OCI-LY3 (cell line): Measurements from ENCODE around the gene KANK4.

ENCODE experiments used
- H2AFZ ChIP-seq: fragments of 200-600, 300-600 bp; shearing (Covaris generic); 2 replicates; pipeline ENCODE4 v1.6.0; 2014; ENCODE audit warnings: antibody characterized with exemption, low read depth, low read length
- H3K27ac ChIP-seq: fragments of 200-600, 300-600 bp; sonication (generic); 2 replicates; pipeline ENCODE4 v1.5.1; 2014; ENCODE audit warnings: mild to moderate bottlenecking, low read length, moderate library complexity, mixed read lengths
- H3K27me3 ChIP-seq: fragments of 200-600, 300-600 bp; sonication (generic); 2 replicates; pipeline ENCODE4 v1.6.1; 2014; ENCODE audit warnings: low read depth, low read length, mixed read lengths
- H3K36me3 ChIP-seq: fragments of 200-600, 300-600 bp; sonication (generic); replicated peaks from 2 replicates; pipeline ENCODE3; 2014; ENCODE audit warnings: low read depth, low read length, mixed read lengths
- H3K4me1 ChIP-seq: fragments of 300-600, 200-600 bp; sonication (generic); 2 replicates; pipeline ENCODE4 v1.6.1; 2014; ENCODE audit warnings: low read length, mixed read lengths
- H3K4me2 ChIP-seq: fragments of 200-600, 300-600 bp; sonication (generic); 2 replicates; pipeline ENCODE4 v1.6.1; 2014; ENCODE audit warnings: low read length, mixed read lengths
- H3K4me3 ChIP-seq: fragments of 300-600, 200-600 bp; sonication (generic); 2 replicates; pipeline ENCODE4 v1.5.1; 2014; ENCODE audit warnings: antibody characterized with exemption, mild to moderate bottlenecking, low read length, moderate library complexity
- H3K79me2 ChIP-seq: fragments of 300-600, 200-600 bp; shearing (Covaris generic); 2 replicates; pipeline ENCODE4 v1.6.1; 2014; ENCODE audit warnings: mild to moderate bottlenecking, low read length, mixed read lengths
- H3K9ac ChIP-seq: fragments of 300-600, 200-600 bp; shearing (Covaris generic); 2 replicates; pipeline ENCODE4 v1.6.0; 2014; ENCODE audit warnings: mild to moderate bottlenecking, low read length, moderate library complexity
- H3K9me3 ChIP-seq: fragments of 200-600, 300-600 bp; shearing (Covaris generic); 2 replicates; pipeline ENCODE4 v1.6.1; 2014; ENCODE audit warnings: low read length, mixed read lengths; ENCODE audit not compliant: insufficient read depth
- H4K20me1 ChIP-seq: fragments of 200-600, 300-600 bp; sonication (generic); 2 replicates; pipeline ENCODE4 v1.6.1; 2016; ENCODE audit warnings: low read length, mixed read lengths; ENCODE audit not compliant: insufficient read depth
- EZH2phosphoT487 ChIP-seq: fragments of 200-600 bp; shearing (Covaris generic); IDR thresholded peaks from 2 replicates; pipeline ENCODE4 v1.6.1; 2018; ENCODE audit warnings: antibody characterized with exemption, mixed run types, low read depth
- TF ChIP-seq, protein P1 (sequence below): fragments of 200-600, 300-600 bp; sonication (generic); IDR thresholded peaks from 2 replicates; pipeline ENCODE4 v1.5.1; 2014; ENCODE audit warnings: antibody characterized with exemption, low read length, low read depth

Gene KANK4

DNA sequence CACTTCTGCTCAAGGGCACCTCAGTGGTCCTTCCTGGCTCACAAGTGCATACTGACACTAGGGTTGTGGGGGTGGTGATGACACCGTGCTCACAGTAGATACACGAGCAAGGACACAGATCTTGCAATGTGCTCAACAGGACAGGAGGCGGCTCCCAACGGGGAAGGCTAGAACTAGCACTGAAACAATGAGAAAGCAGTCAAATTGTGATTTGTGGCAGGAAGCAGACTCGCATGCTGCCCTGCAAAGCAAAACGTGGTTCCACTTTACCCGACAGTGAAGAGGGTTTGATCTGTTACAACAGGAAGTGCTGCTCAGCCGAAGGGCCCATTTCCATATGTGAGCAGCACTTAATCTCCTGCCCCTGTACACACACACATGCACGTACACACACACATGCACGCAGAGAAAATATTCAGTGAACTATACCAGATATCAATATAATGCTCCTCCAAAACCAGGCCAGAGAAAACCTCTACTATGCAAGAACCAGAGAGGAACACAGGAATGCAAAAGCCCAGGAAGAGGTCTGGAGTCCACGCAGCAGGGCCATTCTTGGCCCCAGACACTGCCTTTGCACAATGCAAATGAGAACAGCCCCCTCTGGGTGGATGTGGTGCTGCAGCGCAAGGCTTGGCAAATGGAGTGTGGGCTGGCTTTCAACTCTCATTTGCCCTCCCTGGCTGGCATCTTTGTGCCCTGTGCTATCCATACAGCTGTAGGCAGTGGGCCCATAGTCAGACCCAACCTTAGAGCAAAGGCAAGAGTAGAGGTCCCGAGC lies 47.1 kb downstream of the KANK4 start:
- TF ChIP-seq EZH2phosphoT487 = no peak
- TF ChIP-seq, protein P1, sequence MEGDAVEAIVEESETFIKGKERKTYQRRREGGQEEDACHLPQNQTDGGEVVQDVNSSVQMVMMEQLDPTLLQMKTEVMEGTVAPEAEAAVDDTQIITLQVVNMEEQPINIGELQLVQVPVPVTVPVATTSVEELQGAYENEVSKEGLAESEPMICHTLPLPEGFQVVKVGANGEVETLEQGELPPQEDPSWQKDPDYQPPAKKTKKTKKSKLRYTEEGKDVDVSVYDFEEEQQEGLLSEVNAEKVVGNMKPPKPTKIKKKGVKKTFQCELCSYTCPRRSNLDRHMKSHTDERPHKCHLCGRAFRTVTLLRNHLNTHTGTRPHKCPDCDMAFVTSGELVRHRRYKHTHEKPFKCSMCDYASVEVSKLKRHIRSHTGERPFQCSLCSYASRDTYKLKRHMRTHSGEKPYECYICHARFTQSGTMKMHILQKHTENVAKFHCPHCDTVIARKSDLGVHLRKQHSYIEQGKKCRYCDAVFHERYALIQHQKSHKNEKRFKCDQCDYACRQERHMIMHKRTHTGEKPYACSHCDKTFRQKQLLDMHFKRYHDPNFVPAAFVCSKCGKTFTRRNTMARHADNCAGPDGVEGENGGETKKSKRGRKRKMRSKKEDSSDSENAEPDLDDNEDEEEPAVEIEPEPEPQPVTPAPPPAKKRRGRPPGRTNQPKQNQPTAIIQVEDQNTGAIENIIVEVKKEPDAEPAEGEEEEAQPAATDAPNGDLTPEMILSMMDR = no peak
- no peaks in the 10 kb centered on the region for H4K20me1 ChIP-seq
- no peaks in the 10 kb centered on the region for H3K79me2 ChIP-seq
- no peak overlapping the region for H3K27ac ChIP-seq
- H2AFZ ChIP-seq = no peak overlapping the region
- H3K9ac ChIP-seq = no peak overlapping the region
- no peak overlapping the region for H3K4me3 ChIP-seq
- no peak overlapping the region for H3K4me2 ChIP-seq
- H3K9me3 ChIP-seq = no peaks in the 10 kb centered on the region
- H3K4me1 ChIP-seq = no peaks in the 10 kb centered on the region
- H3K36me3 ChIP-seq = no peaks in the 10 kb centered on the region
- H3K27me3 ChIP-seq = no peaks in the 10 kb centered on the region

DNA sequence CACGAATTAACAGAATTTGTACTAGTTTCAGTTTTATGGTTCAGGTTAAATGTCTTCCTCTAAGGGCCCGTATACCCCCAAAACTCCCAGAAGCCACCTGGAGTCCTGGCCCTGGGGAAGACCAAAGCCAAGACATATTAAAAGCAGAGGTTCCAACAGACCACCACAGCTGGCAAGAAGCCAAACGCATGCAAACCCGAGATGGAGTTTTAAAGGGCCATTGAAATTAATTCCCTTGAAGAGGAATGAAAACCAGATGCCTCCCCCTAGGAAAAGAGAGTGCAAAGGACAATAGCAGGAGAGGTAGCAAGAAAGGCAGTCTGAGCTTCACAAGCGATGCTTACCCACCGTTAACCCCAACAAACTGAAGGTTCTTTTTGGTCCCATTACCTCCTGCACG lies 48.1 kb downstream of the KANK4 start:
- Histone ChIP-seq H3K4me1 (no peaks in the 10 kb centered on the region), H4K20me1 (no peaks in the 10 kb centered on the region), H3K27ac (no peak overlapping the region), H3K27me3 (no peaks in the 10 kb centered on the region), H3K4me3 (no peak overlapping the region), H3K9ac (no peak overlapping the region), H3K9me3 (no peaks in the 10 kb centered on the region), H2AFZ (no peak overlapping the region), H3K4me2 (no peak overlapping the region), H3K79me2 (no peaks in the 10 kb centered on the region), H3K36me3 (no peaks in the 10 kb centered on the region)
- TF ChIP-seq EZH2phosphoT487 = no peak
- TF ChIP-seq, protein P1 = no peak

DNA sequence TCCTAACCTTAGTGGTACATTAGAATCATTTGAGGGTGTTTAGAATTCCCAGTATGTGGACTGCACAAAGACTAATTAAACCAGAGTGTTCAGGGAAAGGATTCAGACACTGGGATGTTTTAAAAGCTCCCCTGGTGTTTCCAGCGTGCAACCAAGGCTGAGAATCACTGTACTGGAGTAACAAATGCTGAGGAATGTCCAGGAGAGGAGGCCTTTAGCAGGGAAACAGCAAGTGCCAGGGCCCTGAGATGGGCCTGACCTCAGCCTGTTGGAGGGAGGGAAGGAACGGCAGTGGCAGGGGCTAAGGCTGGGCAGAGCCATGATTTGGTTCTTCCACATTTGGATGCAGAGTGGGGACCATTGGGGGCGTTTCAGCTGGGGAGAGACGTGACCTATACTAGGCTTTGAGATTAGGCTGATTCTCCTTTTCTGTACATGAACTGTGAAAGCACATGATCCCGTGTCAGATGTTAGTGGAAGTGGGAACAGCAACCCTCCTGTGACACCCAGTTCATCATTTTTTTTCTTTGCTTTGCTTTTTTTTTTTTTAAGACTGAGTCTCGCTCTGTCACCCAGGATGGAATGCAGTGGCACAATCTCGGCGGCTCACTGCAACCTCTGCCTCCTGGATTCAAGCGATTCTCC lies 49.3 kb downstream of the KANK4 start:
- Histone ChIP-seq H3K4me2 (no peak overlapping the region), H2AFZ (no peak overlapping the region), H3K9ac (no peak overlapping the region), H3K79me2 (no peaks in the 10 kb centered on the region), H3K36me3 (no peaks in the 10 kb centered on the region), H3K27me3 (no peaks in the 10 kb centered on the region), H3K27ac (no peak overlapping the region), H3K4me1 (no peaks in the 10 kb centered on the region), H4K20me1 (no peaks in the 10 kb centered on the region), H3K4me3 (no peak overlapping the region), H3K9me3 (no peaks in the 10 kb centered on the region)
- TF ChIP-seq, protein P1 = no peak
- TF ChIP-seq EZH2phosphoT487 = no peak

DNA sequence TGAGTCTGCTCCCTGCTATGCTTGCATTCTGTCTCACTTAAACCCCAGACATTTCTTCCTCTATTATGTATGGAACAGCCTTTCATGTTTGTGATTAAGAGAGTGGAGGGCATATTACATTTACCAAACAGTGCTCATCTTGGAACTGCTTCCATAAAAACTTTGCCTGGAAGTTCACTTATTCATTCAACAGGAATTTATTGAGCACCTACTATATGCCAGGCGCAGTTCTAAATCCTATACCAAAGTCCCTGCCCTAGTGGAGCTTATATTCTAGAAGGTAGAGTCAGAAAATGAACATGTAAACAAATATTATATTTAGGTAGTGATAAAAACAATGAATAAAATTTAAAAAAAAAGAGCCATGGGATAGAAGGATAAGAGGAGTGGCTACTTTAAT lies 49.8 kb downstream of the KANK4 start:
- no peak for TF ChIP-seq EZH2phosphoT487
- TF ChIP-seq, protein P1 = no peak
- Histone ChIP-seq H3K4me3 (no peak overlapping the region), H3K27ac (no peak overlapping the region), H2AFZ (no peak overlapping the region), H3K4me1 (no peaks in the 10 kb centered on the region), H3K9ac (no peak overlapping the region), H3K27me3 (no peaks in the 10 kb centered on the region), H3K9me3 (no peaks in the 10 kb centered on the region), H3K4me2 (no peak overlapping the region), H3K36me3 (no peaks in the 10 kb centered on the region), H4K20me1 (no peaks in the 10 kb centered on the region), H3K79me2 (no peaks in the 10 kb centered on the region)
